ENCODE data around the gene TMED7.

The TMED7 gene

DNA sequence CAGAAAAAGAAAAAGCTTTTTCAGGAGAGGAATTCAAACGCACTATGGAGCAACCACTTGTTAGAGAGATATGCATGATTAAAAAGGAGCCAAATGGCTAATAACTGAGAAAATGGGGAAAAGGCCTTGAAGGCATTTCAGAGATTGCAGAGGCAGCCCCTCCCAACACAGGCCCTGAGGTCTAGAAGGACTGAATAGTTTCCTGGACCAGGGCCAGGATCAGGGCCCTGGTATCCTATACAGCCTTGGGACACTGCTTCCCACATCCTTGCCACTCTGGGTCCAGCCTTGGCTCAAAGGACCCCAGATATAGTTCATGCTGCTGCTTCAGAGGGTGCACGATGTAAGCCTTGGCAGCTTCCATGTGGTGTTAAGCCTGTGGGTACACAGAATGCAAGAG lies 60.6 kb downstream of the TMED7 start:
- no peak for DNase-seq (ENCODE audit: low read depth)
- TF ChIP-seq, protein P1, sequence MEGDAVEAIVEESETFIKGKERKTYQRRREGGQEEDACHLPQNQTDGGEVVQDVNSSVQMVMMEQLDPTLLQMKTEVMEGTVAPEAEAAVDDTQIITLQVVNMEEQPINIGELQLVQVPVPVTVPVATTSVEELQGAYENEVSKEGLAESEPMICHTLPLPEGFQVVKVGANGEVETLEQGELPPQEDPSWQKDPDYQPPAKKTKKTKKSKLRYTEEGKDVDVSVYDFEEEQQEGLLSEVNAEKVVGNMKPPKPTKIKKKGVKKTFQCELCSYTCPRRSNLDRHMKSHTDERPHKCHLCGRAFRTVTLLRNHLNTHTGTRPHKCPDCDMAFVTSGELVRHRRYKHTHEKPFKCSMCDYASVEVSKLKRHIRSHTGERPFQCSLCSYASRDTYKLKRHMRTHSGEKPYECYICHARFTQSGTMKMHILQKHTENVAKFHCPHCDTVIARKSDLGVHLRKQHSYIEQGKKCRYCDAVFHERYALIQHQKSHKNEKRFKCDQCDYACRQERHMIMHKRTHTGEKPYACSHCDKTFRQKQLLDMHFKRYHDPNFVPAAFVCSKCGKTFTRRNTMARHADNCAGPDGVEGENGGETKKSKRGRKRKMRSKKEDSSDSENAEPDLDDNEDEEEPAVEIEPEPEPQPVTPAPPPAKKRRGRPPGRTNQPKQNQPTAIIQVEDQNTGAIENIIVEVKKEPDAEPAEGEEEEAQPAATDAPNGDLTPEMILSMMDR (IDR thresholded peaks at IDR 0.05; ENCODE audit: insufficient read depth, low read depth, low read length, missing control alignments) = no peak
- H3K4me3 ChIP-seq (ENCODE audit: low read length) = no peak overlapping the region
